Measurements from ENCODE around the gene GPHN.
"Not testable (repeated sequence)": the region's sequence is repeated elsewhere in the genome, so short reads cannot be mapped to it uniquely, and the experiment has no call there.

GPHN gene

GRCh38 chr14:66530526-66530925 lies 22.6 kb downstream of the GPHN start:
- no peaks in the 10 kb centered on the region for H3K4me1 ChIP-seq
- TF ChIP-seq CTCF (IDR thresholded peaks at IDR 0.05; ENCODE audit: low read depth, low read length) = no peak
- H3K9me3 ChIP-seq = no peaks in the 10 kb centered on the region
- no peaks in the 10 kb centered on the region for H3K36me3 ChIP-seq
- no peak for DNase-seq
- no peak overlapping the region for H3K4me3 ChIP-seq (ENCODE audit: low read depth, low read length)
- H3K27me3 ChIP-seq = no peaks in the 10 kb centered on the region

GRCh38 chr14:66539034-66539433 lies 31.1 kb downstream of the GPHN start:
- no peaks in the 10 kb centered on the region for H3K9me3 ChIP-seq
- peaks cover 3% of the 10 kb centered on the region; the same call in 1 of the 2 replicates for H3K4me1 ChIP-seq
- TF ChIP-seq CTCF (IDR thresholded peaks at IDR 0.05; ENCODE audit: low read depth, low read length) = no peak
- no peak overlapping the region for H3K4me3 ChIP-seq (ENCODE audit: low read depth, low read length)
- H3K27me3 ChIP-seq = no peaks in the 10 kb centered on the region
- H3K36me3 ChIP-seq = no peaks in the 10 kb centered on the region
- no peak for DNase-seq

- DNase-seq = no peak
Measured at GRCh38 chr14:66540038-66540437, 32.1 kb downstream of the GPHN start.

GRCh38 chr14:66541627-66542026 lies 33.7 kb downstream of the GPHN start:
- no peaks in the 10 kb centered on the region for H3K36me3 ChIP-seq
- no peaks in the 10 kb centered on the region for H3K27me3 ChIP-seq
- H3K4me1 ChIP-seq = peaks cover 3% of the 10 kb centered on the region; the same call in 1 of the 2 replicates
- H3K9me3 ChIP-seq = no peaks in the 10 kb centered on the region
- H3K4me3 ChIP-seq (ENCODE audit: low read depth, low read length) = no peak overlapping the region
- no peak for TF ChIP-seq CTCF (IDR thresholded peaks at IDR 0.05; ENCODE audit: low read depth, low read length)
- DNase-seq = no peak

More at GRCh38 chr14:66540038-66540437, 32.1 kb downstream of the GPHN start:
- H3K27me3 ChIP-seq = no peaks in the 10 kb centered on the region
- H3K4me1 ChIP-seq = peaks cover 3% of the 10 kb centered on the region; the same call in 1 of the 2 replicates
- no peak for TF ChIP-seq CTCF (IDR thresholded peaks at IDR 0.05; ENCODE audit: low read depth, low read length)
- H3K9me3 ChIP-seq = no peaks in the 10 kb centered on the region
- H3K4me3 ChIP-seq (ENCODE audit: low read depth, low read length) = no peak overlapping the region
- H3K36me3 ChIP-seq = no peaks in the 10 kb centered on the region

GRCh38 chr14:66543996-66544395 lies 36.0 kb downstream of the GPHN start:
- Histone ChIP-seq H3K4me1 (peaks cover under 1% of the 10 kb centered on the region; the same call in 1 of the 2 replicates), H3K4me3 (ENCODE audit: low read depth, low read length) (no peak overlapping the region), H3K27me3 (no peaks in the 10 kb centered on the region), H3K36me3 (no peaks in the 10 kb centered on the region; the same call in 1 of the 2 replicates), H3K9me3 (0 out of 2 replicates have a peak, but pooled peaks cover 2% of the 10 kb centered on the region)
- no peak for DNase-seq
- no peak for TF ChIP-seq CTCF (IDR thresholded peaks at IDR 0.05; ENCODE audit: low read depth, low read length)

- H3K36me3 ChIP-seq; H3K4me3 ChIP-seq (ENCODE audit: low read depth, low read length); H3K9me3 ChIP-seq; DNase-seq; H3K4me1 ChIP-seq; H3K27me3 ChIP-seq: not testable (repeated sequence)
Measured at GRCh38 chr14:66545191-66545590, 37.2 kb downstream of the GPHN start.

- DNase-seq; H3K27me3 ChIP-seq; H3K9me3 ChIP-seq; H3K4me1 ChIP-seq; H3K4me3 ChIP-seq (ENCODE audit: low read depth, low read length); H3K36me3 ChIP-seq: not testable (repeated sequence)
Measured at GRCh38 chr14:66545751-66546150, 37.8 kb downstream of the GPHN start.

Measured in BE2C (cell line).